GM13976 (cell line): ENCODE results near the gene SLC51A.
"Not testable (repeated sequence)": the region's sequence is repeated elsewhere in the genome, so short reads cannot be mapped to it uniquely, and the experiment has no call there.

Source experiments
- DNase-seq: peaks from one replicate; pipeline ENCODE4 v3.0.0; 2012; ENCODE audit warnings: low spot score
- CTCF ChIP-seq: IDR thresholded peaks from 2 replicates; pipeline ENCODE4 v1.5.1; 2012; ENCODE audit warnings: borderline replicate concordance, mild to moderate bottlenecking; ENCODE audit not compliant: insufficient read depth; ENCODE audit errors: extremely low read depth, missing control alignments, control extremely low read depth
- in situ Hi-C: fragments of 300-500 bp; cut with MboI; formaldehyde crosslinking; loops from one replicate; pipeline ENCODE4 v1.12.0; 2022; ENCODE audit warnings: low sequenced_read_pairs, mixed read lengths, inconsistent platforms; ENCODE audit not compliant: unreplicated experiment

Gene SLC51A

GRCh38 chr3:196207833-196208607 lies 8.3 kb upstream of the SLC51A start:
- peak; percentile 93 for DNase-seq
- no peak for TF ChIP-seq CTCF
- in situ Hi-C loops: no loop called here

- in situ Hi-C loops: no loop called here
These were observed 7.2 kb upstream of the SLC51A start for GRCh38 chr3:196208942-196209695.

GRCh38 chr3:196209944-196210672 lies 6.2 kb upstream of the SLC51A start:
- in situ Hi-C loops, DNase-seq: not testable (repeated sequence)

More at GRCh38 chr3:196208942-196209695, 7.2 kb upstream of the SLC51A start:
- no peak for TF ChIP-seq CTCF
- no peak for DNase-seq

- no peak for TF ChIP-seq CTCF
- in situ Hi-C loops: no loop called here
- no peak for DNase-seq
These were observed 5.4 kb upstream of the SLC51A start, which contains the start of gene ZDHHC19 for GRCh38 chr3:196210673-196211556. Gene ZDHHC19 (minus strand): TSS chr3:196211400. CDS start chr3:196211315, 85 bp downstream.

- no peak for DNase-seq
- in situ Hi-C loops: no loop called here
These were observed 1.4 kb upstream of the SLC51A start for GRCh38 chr3:196214783-196215441.

More at GRCh38 chr3:196214783-196215441, 1.4 kb upstream of the SLC51A start:
- no peak for TF ChIP-seq CTCF
